ENCODE results near the gene CLC.

DNA sequence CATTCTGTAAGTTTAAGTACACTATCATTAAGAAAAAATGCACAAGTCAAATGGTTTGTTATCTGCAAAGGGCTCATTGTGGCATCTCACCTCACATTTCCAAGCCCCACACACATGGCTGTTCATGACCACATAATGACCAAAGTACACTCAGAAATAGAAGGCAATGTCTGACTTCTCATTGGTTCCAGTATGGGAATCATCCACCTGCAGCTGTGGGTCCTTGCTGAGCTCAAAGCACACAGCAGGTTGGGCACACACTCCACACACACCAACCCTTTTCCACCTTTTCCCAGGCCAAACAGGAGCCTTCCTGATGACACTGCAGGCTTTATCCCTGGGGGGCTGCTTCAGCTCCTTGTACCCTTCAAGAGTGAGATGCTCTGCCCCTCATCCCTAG lies 11.8 kb downstream of the CLC start:
- TF ChIP-seq, protein P1, sequence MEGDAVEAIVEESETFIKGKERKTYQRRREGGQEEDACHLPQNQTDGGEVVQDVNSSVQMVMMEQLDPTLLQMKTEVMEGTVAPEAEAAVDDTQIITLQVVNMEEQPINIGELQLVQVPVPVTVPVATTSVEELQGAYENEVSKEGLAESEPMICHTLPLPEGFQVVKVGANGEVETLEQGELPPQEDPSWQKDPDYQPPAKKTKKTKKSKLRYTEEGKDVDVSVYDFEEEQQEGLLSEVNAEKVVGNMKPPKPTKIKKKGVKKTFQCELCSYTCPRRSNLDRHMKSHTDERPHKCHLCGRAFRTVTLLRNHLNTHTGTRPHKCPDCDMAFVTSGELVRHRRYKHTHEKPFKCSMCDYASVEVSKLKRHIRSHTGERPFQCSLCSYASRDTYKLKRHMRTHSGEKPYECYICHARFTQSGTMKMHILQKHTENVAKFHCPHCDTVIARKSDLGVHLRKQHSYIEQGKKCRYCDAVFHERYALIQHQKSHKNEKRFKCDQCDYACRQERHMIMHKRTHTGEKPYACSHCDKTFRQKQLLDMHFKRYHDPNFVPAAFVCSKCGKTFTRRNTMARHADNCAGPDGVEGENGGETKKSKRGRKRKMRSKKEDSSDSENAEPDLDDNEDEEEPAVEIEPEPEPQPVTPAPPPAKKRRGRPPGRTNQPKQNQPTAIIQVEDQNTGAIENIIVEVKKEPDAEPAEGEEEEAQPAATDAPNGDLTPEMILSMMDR (IDR thresholded peaks at IDR 0.05): no peak
- no peak for TF ChIP-seq POLR2A (IDR thresholded peaks at IDR 0.05)
